Measurements from ENCODE around the gene IFNG-AS1.

IFNG-AS1 gene

GRCh38 chr12:67994046-67994445 is 4.8 kb downstream of the IFNG-AS1 start:
- DNase-seq = no peak

GRCh38 chr12:67996347-67996746 is 7.1 kb downstream of the IFNG-AS1 start:
- DNase-seq = no peak

GRCh38 chr12:67998379-67998778 is 9.1 kb downstream of the IFNG-AS1 start:
- DNase-seq = no peak

- DNase-seq = no peak
Measured at GRCh38 chr12:67999244-67999643, 10.0 kb downstream of the IFNG-AS1 start.

- no peak for DNase-seq
Measured at GRCh38 chr12:68001486-68002466, 12.5 kb downstream of the IFNG-AS1 start.

- DNase-seq = no peak
Measured at GRCh38 chr12:68003777-68004176, 14.5 kb downstream of the IFNG-AS1 start.

GRCh38 chr12:68007033-68007432 is 17.8 kb downstream of the IFNG-AS1 start:
- no peak for DNase-seq

- DNase-seq = peak in 1 of 2 donors; percentile 37
Measured at GRCh38 chr12:68007466-68007865, 18.2 kb downstream of the IFNG-AS1 start.

GRCh38 chr12:68011206-68011881 is 22.1 kb downstream of the IFNG-AS1 start:
- DNase-seq = no peak

- DNase-seq = no peak
Measured at GRCh38 chr12:68011882-68012207, 22.6 kb downstream of the IFNG-AS1 start.

GRCh38 chr12:68012712-68013111 is 23.5 kb downstream of the IFNG-AS1 start:
- no peak for DNase-seq

- DNase-seq = no peak
Measured at GRCh38 chr12:68013181-68013580, 23.9 kb downstream of the IFNG-AS1 start.

- no peak for DNase-seq
Measured at GRCh38 chr12:68016136-68016535, 26.9 kb downstream of the IFNG-AS1 start.

GRCh38 chr12:68018315-68018714 is 29.1 kb downstream of the IFNG-AS1 start:
- no peak for DNase-seq

- DNase-seq = no peak
Measured at GRCh38 chr12:68020049-68020448, 30.8 kb downstream of the IFNG-AS1 start.

GRCh38 chr12:68020699-68021098 is 31.5 kb downstream of the IFNG-AS1 start:
- no peak for DNase-seq

GRCh38 chr12:68028647-68029046 is 39.4 kb downstream of the IFNG-AS1 start:
- no peak for DNase-seq

GRCh38 chr12:68030248-68030647 is 41.0 kb downstream of the IFNG-AS1 start:
- no peak for DNase-seq

GRCh38 chr12:68031174-68031573 is 41.9 kb downstream of the IFNG-AS1 start:
- DNase-seq = no peak

- DNase-seq = no peak
Measured at GRCh38 chr12:68031881-68032739, 42.9 kb downstream of the IFNG-AS1 start.

- peak in 1 of 2 donors; percentile 12 for DNase-seq
Measured at GRCh38 chr12:68034567-68034966, 45.3 kb downstream of the IFNG-AS1 start.

- no peak for DNase-seq
Measured at GRCh38 chr12:68036642-68037041, 47.4 kb downstream of the IFNG-AS1 start.

Data from inflammatory macrophage (primary cell).